A549 treated with ZK216348 at 1 μM for 4 hours (cell line): ENCODE results near the gene PON2. TPM values are rescaled to one million over a fixed set of nuclear protein-coding genes. Genes with fewer than 3 reads are reported as not detected.

Source experiments
- total RNA-seq: library from RNA; stranded (reverse); fragments of 200-300 nt; extraction: Qiagen RNA extraction; gene quantifications from 5 replicates; pipeline ENCODE4 v1.2.3, GENCODE V29; 2022; ENCODE audit warnings: low read depth

The PON2 gene
- 266 to 375 TPM (median 346 TPM) in 5 replicates for total RNA-seq

DNA sequence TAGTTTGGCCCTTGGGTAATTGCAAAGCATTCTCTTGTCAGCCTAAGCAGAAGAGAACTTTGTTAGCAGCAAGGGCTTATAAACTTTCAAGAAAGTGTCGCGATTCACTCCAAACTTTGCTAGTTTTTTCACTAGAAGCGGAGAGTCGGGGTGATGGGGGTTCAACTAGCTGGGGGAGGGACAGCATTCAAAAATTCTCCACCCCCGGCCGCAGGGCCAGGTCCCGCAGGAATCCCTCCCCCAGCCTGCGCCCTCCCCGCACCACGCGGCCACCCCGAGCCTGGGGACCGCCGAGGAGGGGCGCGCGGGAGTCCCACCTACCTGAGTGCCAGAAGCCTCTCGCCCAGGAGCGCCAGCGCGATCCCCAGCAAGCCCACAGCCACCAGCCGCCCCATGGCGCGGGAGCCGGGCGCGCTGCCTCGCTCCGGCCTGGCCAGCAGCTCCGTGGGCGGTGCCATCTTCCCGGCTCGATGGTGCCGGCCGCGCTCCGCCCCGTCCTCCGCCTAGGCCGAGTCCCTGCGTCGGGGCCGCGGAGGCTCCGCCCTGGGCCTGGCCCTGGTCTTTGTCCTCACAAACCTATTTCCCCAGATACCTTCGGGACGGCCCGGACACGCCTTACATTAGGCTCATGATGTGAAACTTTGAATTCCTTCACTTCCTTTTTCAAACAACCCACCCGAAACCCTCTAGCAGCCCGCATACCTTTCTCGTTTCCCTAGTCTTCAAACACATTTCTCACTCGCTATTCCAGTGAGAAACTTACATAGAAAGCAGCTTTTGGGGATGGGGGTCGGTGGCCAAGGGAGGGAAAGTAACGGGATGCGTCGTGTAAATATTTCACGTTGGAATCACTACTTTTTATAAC, at the start of gene PON2:
PON2 (minus strand) TSS at position 472 of the 865 bp plus-strand sequence; CDS start at position 395, 77 bp downstream.

DNA sequence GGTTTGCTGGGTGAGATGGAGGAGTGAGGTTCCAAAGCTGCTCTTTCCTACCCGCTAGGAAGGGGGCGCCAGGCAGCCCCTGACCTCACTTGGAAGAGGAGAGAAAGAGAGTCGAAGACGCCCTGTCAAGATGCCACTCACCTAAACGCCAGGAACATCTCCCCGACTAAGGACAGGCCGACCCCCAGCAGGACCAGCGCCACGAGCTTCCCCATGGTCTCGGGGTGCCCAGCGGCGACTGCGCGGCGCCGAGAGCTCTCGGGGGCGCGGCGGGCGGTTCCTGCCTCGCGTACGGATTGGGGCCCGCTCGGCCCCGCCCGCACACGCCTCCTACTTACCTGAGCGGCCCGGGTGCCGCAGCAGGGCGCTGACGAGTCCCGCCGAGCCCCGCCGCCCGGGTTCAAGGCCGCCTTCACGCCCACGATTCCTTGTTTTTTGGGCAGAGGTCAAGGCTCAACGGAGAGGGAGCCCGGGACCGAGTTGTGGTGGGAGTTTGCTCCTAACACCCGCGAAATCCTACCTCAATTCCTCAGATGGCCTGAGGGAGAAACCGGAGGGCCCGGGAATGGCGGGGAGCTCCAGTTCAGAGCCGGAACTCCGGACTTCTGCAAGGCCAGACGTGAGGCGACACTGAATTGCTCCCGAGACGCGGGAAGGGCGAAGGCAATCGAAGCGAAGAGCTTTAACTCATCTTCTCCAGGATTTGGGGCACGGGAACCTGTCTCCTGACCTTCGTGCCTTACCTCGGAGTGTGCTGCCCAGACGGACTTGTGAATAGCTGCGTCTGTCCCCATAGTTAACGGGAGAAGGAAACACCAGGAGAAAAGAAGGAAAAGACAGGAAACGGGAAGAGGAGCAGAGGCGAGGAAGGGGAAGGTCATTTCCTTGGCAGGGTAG, 38.4 kb downstream of the PON2 start, which contains the start of gene PON3:
PON3 (minus strand) TSS at position 240 of the 897 bp plus-strand sequence; CDS start at position 215, 25 bp downstream.

Other genes with a start within 250 kb of the PON2 start
- gene PON1, start 110.5 kb downstream of the PON2 start, total RNA-seq, result 0.37 to 1.5 TPM (median 0.92 TPM) in 5 replicates
- 33.5 to 45.3 TPM (median 34.6 TPM) in 5 replicates for gene PON3, start 38.7 kb downstream of the PON2 start, total RNA-seq
- gene ASB4, start 50.9 kb upstream of the PON2 start, total RNA-seq, result 0.15 to 0.56 TPM (median 0.25 TPM) in 5 replicates
- gene PDK4, start 161.5 kb upstream of the PON2 start, total RNA-seq, result 9.4 to 17.3 TPM (median 16.3 TPM) in 5 replicates